ENCODE results near the gene TPRN.

DNA sequence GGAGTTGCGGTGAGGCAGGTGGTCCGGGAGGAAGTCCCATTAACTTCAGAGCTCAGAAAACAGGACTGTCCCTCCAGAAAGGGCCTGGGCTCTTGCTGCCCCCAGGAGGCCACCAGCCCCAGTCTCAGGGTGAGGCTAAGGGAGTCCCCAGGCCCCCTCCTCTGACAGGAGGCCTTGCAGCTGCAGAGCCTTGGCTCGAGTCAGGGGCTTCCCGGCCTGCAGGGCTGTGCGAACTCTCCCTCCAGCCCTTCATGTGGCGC, 47.3 kb upstream of the TPRN start:
- no peak for TF ChIP-seq CTCF (IDR thresholded peaks at IDR 0.05; ENCODE audit: poor library complexity, severe bottlenecking)
- no peak for TF ChIP-seq TAF1 (IDR thresholded peaks at IDR 0.05; ENCODE audit: low read depth)
- no peak for TF ChIP-seq POLR2AphosphoS5 (IDR thresholded peaks at IDR 0.05)
- no peak for TF ChIP-seq EZH2 (IDR thresholded peaks at IDR 0.05; ENCODE audit: borderline replicate concordance, insufficient read depth, low read length, poor library complexity, severe bottlenecking)
- no peak for TF ChIP-seq EP300 (conservative IDR thresholded peaks at IDR 0.05; ENCODE audit: poor library complexity, severe bottlenecking)
- TF ChIP-seq REST (IDR thresholded peaks at IDR 0.05; ENCODE audit: borderline replicate concordance), result no peak
- TF ChIP-seq MXI1 (conservative IDR thresholded peaks at IDR 0.05; ENCODE audit: poor library complexity, severe bottlenecking), result no peak
